Measurements from ENCODE around the gene MAPT.

Gene MAPT

DNA sequence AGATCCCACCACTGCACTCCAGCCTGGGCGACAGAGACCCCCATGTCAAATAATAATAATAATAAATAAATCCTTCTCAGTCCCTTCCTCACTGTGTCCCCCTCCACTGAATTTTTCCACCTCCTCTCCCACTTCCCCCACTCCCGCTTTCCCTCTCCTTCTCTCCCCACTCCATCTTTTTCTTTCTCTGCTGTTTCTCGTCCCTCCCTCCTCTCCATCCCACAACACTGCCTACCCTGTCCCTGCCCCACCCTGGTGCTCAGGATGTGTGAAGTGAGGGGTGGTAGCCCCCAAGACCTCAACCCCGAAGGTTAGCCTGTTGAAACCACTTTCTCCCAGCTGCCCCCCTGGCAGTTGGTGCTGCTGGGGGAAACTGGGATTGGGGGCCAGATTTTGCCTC, 70.3 kb downstream of the MAPT start:
- TF ChIP-seq EP300 (IDR thresholded peaks at IDR 0.05; ENCODE audit: borderline replicate concordance) = no peak
- no peak for TF ChIP-seq CREB1 (IDR thresholded peaks at IDR 0.05; ENCODE audit: low read depth)
- TF ChIP-seq TEAD4 (IDR thresholded peaks at IDR 0.05) = no peak
- no peak for TF ChIP-seq NFIC (IDR thresholded peaks at IDR 0.05)
- TF ChIP-seq USF1 (IDR thresholded peaks at IDR 0.05) = no peak
- no peak for TF ChIP-seq TCF12 (IDR thresholded peaks at IDR 0.05; ENCODE audit: low read depth)
- TF ChIP-seq YY1 (IDR thresholded peaks at IDR 0.05; ENCODE audit: low read depth) = no peak
- TF ChIP-seq MAX (IDR thresholded peaks at IDR 0.05) = no peak
- TF ChIP-seq ZBTB7A (IDR thresholded peaks at IDR 0.05; ENCODE audit: low read depth) = no peak
- no peak for TF ChIP-seq CEBPB (IDR thresholded peaks at IDR 0.05)
- no peak for TF ChIP-seq EGR1 (IDR thresholded peaks at IDR 0.05)
- no peak for TF ChIP-seq RAD21 (IDR thresholded peaks at IDR 0.05; ENCODE audit: low read depth)
- TF ChIP-seq FOXM1 (IDR thresholded peaks at IDR 0.05; ENCODE audit: borderline replicate concordance, low read depth) = no peak
- TF ChIP-seq, protein P1, sequence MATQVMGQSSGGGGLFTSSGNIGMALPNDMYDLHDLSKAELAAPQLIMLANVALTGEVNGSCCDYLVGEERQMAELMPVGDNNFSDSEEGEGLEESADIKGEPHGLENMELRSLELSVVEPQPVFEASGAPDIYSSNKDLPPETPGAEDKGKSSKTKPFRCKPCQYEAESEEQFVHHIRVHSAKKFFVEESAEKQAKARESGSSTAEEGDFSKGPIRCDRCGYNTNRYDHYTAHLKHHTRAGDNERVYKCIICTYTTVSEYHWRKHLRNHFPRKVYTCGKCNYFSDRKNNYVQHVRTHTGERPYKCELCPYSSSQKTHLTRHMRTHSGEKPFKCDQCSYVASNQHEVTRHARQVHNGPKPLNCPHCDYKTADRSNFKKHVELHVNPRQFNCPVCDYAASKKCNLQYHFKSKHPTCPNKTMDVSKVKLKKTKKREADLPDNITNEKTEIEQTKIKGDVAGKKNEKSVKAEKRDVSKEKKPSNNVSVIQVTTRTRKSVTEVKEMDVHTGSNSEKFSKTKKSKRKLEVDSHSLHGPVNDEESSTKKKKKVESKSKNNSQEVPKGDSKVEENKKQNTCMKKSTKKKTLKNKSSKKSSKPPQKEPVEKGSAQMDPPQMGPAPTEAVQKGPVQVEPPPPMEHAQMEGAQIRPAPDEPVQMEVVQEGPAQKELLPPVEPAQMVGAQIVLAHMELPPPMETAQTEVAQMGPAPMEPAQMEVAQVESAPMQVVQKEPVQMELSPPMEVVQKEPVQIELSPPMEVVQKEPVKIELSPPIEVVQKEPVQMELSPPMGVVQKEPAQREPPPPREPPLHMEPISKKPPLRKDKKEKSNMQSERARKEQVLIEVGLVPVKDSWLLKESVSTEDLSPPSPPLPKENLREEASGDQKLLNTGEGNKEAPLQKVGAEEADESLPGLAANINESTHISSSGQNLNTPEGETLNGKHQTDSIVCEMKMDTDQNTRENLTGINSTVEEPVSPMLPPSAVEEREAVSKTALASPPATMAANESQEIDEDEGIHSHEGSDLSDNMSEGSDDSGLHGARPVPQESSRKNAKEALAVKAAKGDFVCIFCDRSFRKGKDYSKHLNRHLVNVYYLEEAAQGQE (IDR thresholded peaks at IDR 0.05; ENCODE audit: low read depth) = no peak
- TF ChIP-seq TAF1 (IDR thresholded peaks at IDR 0.05; ENCODE audit: low read depth) = no peak

- TF ChIP-seq NFIC (IDR thresholded peaks at IDR 0.05) (no peak), USF1 (IDR thresholded peaks at IDR 0.05) (no peak), CREB1 (IDR thresholded peaks at IDR 0.05; ENCODE audit: low read depth) (no peak), EGR1 (IDR thresholded peaks at IDR 0.05) (no peak), YY1 (IDR thresholded peaks at IDR 0.05; ENCODE audit: low read depth) (no peak), FOXM1 (IDR thresholded peaks at IDR 0.05; ENCODE audit: borderline replicate concordance, low read depth) (no peak), TEAD4 (IDR thresholded peaks at IDR 0.05) (no peak), CEBPB (IDR thresholded peaks at IDR 0.05) (no peak), MAX (IDR thresholded peaks at IDR 0.05) (no peak), TAF1 (IDR thresholded peaks at IDR 0.05; ENCODE audit: low read depth) (no peak)
These were observed 71.5 kb downstream of the MAPT start for GRCh38 chr17:45965812-45966211.

GRCh38 chr17:45966606-45967280, 72.4 kb downstream of the MAPT start:
- TF ChIP-seq CEBPB (IDR thresholded peaks at IDR 0.05) (no peak), EGR1 (IDR thresholded peaks at IDR 0.05) (no peak), FOXM1 (IDR thresholded peaks at IDR 0.05; ENCODE audit: borderline replicate concordance, low read depth) (no peak), TEAD4 (IDR thresholded peaks at IDR 0.05) (no peak), CREB1 (IDR thresholded peaks at IDR 0.05; ENCODE audit: low read depth) (no peak), TAF1 (IDR thresholded peaks at IDR 0.05; ENCODE audit: low read depth) (no peak), RAD21 (IDR thresholded peaks at IDR 0.05; ENCODE audit: low read depth) (no peak), TCF12 (IDR thresholded peaks at IDR 0.05; ENCODE audit: low read depth) (no peak), ZBTB7A (IDR thresholded peaks at IDR 0.05; ENCODE audit: low read depth) (no peak)
- TF ChIP-seq, protein P1 (IDR thresholded peaks at IDR 0.05; ENCODE audit: low read depth) = no peak

- no peak for TF ChIP-seq FOXM1 (IDR thresholded peaks at IDR 0.05; ENCODE audit: borderline replicate concordance, low read depth)
- TF ChIP-seq EP300 (IDR thresholded peaks at IDR 0.05; ENCODE audit: borderline replicate concordance) = no peak
- TF ChIP-seq TEAD4 (IDR thresholded peaks at IDR 0.05) = no peak
- TF ChIP-seq EGR1 (IDR thresholded peaks at IDR 0.05) = no peak
- TF ChIP-seq TCF12 (IDR thresholded peaks at IDR 0.05; ENCODE audit: low read depth) = no peak
- TF ChIP-seq USF1 (IDR thresholded peaks at IDR 0.05) = no peak
- TF ChIP-seq YY1 (IDR thresholded peaks at IDR 0.05; ENCODE audit: low read depth) = no peak
- TF ChIP-seq TAF1 (IDR thresholded peaks at IDR 0.05; ENCODE audit: low read depth) = no peak
- TF ChIP-seq MAX (IDR thresholded peaks at IDR 0.05) = no peak
- TF ChIP-seq CEBPB (IDR thresholded peaks at IDR 0.05) = no peak
- no peak for TF ChIP-seq NFIC (IDR thresholded peaks at IDR 0.05)
These were observed 73.0 kb downstream of the MAPT start for GRCh38 chr17:45967378-45967777.

- TF ChIP-seq TEAD4 (IDR thresholded peaks at IDR 0.05) (no peak), MAX (IDR thresholded peaks at IDR 0.05) (no peak)
These were observed 74.4 kb downstream of the MAPT start for GRCh38 chr17:45968732-45969131.

Data from Ishikawa (cell line).